ENCODE data around the gene MEGF6. TPM values are rescaled to one million over a fixed set of nuclear protein-coding genes. Genes with fewer than 3 reads are reported as not detected.

Gene MEGF6
- total and polyA plus RNA-seq, 2 donors = 9.6 to 35.2 TPM

DNA sequence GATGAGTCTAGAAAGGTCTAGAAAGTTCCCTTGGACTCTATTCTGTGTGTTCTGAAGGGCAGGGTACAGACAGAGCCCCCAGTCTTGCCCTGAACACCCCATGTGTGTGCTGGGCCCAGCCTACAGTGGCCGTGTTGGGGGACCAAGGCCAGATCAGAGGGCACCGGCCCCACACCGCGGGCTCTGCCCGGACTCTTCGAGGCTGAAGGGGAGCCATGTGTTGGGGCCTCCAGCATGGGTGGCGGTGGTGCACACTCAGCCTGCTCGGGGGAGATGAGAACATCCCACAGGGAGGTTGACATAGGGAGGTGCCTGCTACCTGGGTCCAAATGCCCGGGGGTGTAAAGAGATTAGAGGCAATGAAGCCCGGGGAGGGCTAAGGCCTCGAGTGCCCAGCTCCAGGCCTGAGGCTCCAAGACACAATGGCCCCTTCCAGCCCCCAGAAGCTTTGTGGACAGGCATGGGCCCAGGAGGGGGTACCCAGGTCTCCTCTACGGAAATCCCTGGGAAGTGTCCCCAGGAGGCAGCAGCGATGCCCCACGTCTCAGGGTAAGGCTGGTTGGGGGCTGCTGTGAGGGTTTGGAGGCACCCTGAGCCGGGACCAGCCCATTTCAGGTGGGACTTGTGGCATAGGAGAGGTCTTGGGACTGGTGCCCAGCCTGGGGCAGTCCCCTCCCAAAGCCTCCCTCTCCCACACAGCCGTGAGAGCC is 144.8 kb downstream of the MEGF6 start:
- WGBS = 96% methylated on average over 16 of the region's 16 CpGs
- Histone ChIP-seq H3K36me3 (ENCODE audit: control insufficient read depth in 2 of 2, insufficient read depth in 2 of 2, low read length in 1 of 2) (no peaks in the 10 kb centered on the region), H3K27ac (ENCODE audit: low read depth in 1 of 2, low read length in 1 of 2) (no peak overlapping the region), H3K4me3 (ENCODE audit: low read length in 2 of 2) (no peak overlapping the region), H3K9me3 (ENCODE audit: control insufficient read depth in 2 of 2, insufficient read depth in 1 of 2, low read length in 1 of 2) (no peaks in the 10 kb centered on the region), H3K27me3 (ENCODE audit: control insufficient read depth in 2 of 2, insufficient read depth in 1 of 2, low read length in 1 of 2) (no peaks in the 10 kb centered on the region), H3K4me1 (ENCODE audit: control insufficient read depth in 2 of 2, insufficient read depth in 2 of 2, low read length in 2 of 2) (peaks cover 0 to 9% of the 10 kb centered on the region in 2 donors)
- DNase-seq (ENCODE audit: low read depth in 6 of 9, low spot score in 9 of 9) = no peak

GRCh38 chr1:3465935-3466321 is 145.4 kb downstream of the MEGF6 start:
- Histone ChIP-seq H3K4me1 (ENCODE audit: control insufficient read depth in 2 of 2, insufficient read depth in 2 of 2, low read length in 2 of 2) (peaks cover 0 to 7% of the 10 kb centered on the region in 2 donors), H3K36me3 (ENCODE audit: control insufficient read depth in 2 of 2, insufficient read depth in 2 of 2, low read length in 1 of 2) (no peaks in the 10 kb centered on the region), H3K4me3 (ENCODE audit: low read length in 2 of 2) (no peak overlapping the region), H3K9me3 (ENCODE audit: control insufficient read depth in 2 of 2, insufficient read depth in 1 of 2, low read length in 1 of 2) (no peaks in the 10 kb centered on the region), H3K27me3 (ENCODE audit: control insufficient read depth in 2 of 2, insufficient read depth in 1 of 2, low read length in 1 of 2) (no peaks in the 10 kb centered on the region), H3K27ac (ENCODE audit: low read depth in 1 of 2, low read length in 1 of 2) (no peak overlapping the region)
- peak in 2 of 9 donors; percentile 21 to 25 for DNase-seq (ENCODE audit: low read depth in 6 of 9, low spot score in 9 of 9)
- 48% methylated on average over 17 of the region's 17 CpGs for WGBS

- 88% methylated on average over 28 of the region's 28 CpGs for WGBS
- no peak overlapping the region for H3K27ac ChIP-seq (ENCODE audit: low read depth in 1 of 2, low read length in 1 of 2)
- H3K9me3 ChIP-seq (ENCODE audit: control insufficient read depth in 2 of 2, insufficient read depth in 1 of 2, low read length in 1 of 2) = no peaks in the 10 kb centered on the region
- H3K36me3 ChIP-seq (ENCODE audit: control insufficient read depth in 2 of 2, insufficient read depth in 2 of 2, low read length in 1 of 2) = no peaks in the 10 kb centered on the region
- H3K4me1 ChIP-seq (ENCODE audit: control insufficient read depth in 2 of 2, insufficient read depth in 2 of 2, low read length in 2 of 2) = peaks cover 0 to 7% of the 10 kb centered on the region in 2 donors
- no peaks in the 10 kb centered on the region for H3K27me3 ChIP-seq (ENCODE audit: control insufficient read depth in 2 of 2, insufficient read depth in 1 of 2, low read length in 1 of 2)
- DNase-seq (ENCODE audit: low read depth in 6 of 9, low spot score in 9 of 9) = no peak
- H3K4me3 ChIP-seq (ENCODE audit: low read length in 2 of 2) = no peak overlapping the region
Observed at GRCh38 chr1:3465091-3465934, 146.0 kb downstream of the MEGF6 start.

- Histone ChIP-seq H3K4me3 (ENCODE audit: low read length in 2 of 2) (no peak overlapping the region), H3K27ac (ENCODE audit: low read depth in 1 of 2, low read length in 1 of 2) (no peak overlapping the region), H3K27me3 (ENCODE audit: control insufficient read depth in 2 of 2, insufficient read depth in 1 of 2, low read length in 1 of 2) (no peaks in the 10 kb centered on the region), H3K36me3 (ENCODE audit: control insufficient read depth in 2 of 2, insufficient read depth in 2 of 2, low read length in 1 of 2) (no peaks in the 10 kb centered on the region), H3K4me1 (ENCODE audit: control insufficient read depth in 2 of 2, insufficient read depth in 2 of 2, low read length in 2 of 2) (peaks cover 0 to 7% of the 10 kb centered on the region in 2 donors), H3K9me3 (ENCODE audit: control insufficient read depth in 2 of 2, insufficient read depth in 1 of 2, low read length in 1 of 2) (no peaks in the 10 kb centered on the region)
- no peak for DNase-seq (ENCODE audit: low read depth in 6 of 9, low spot score in 9 of 9)
- WGBS = 95% methylated on average over 11 of the region's 11 CpGs
Observed at GRCh38 chr1:3464649-3465025, 146.7 kb downstream of the MEGF6 start.

DNA sequence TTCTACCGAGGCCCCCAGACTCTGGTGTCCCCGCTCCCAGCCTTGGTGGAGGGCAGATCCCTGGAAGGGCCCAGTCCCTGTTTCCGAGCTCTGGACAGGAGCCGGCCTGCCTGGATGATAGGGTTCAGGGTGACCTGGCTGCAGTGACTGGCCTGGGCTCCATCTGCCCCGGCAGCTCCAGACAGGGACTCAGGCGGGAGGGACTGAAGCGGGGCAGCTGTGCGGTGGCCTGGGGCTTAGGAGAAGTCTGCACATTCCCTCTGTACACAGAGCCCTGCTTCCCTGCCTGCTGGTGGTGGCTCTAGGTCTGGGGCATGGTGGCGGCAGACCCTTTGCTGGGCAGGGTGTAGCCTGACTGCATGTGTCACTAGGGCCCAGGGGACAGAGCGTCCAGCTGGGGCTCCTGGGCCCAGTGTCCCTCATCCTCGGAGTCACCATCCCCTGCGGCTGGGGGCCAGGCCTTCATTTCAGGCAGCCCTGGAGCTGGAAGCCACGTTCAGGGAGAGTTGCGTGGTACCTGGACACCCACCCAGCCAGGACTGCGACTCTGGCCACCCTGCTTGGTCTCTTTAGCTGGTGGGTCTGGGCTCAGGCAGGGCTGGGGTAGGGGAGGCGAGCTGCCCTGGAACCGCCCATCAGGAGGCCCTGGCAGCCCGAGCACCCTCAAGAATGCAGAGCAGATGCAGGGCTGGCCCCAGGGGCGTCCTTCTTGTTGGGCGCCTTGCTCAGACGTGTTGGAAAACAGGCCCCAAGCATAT is 147.2 kb downstream of the MEGF6 start:
- WGBS = 95% methylated on average over 21 of the region's 21 CpGs

GRCh38 chr1:3463408-3463863 is 147.9 kb downstream of the MEGF6 start:
- Histone ChIP-seq H3K36me3 (ENCODE audit: control insufficient read depth in 2 of 2, insufficient read depth in 2 of 2, low read length in 1 of 2) (no peaks in the 10 kb centered on the region), H3K27me3 (ENCODE audit: control insufficient read depth in 2 of 2, insufficient read depth in 1 of 2, low read length in 1 of 2) (peaks cover 0 to under 1% of the 10 kb centered on the region in 2 donors), H3K27ac (ENCODE audit: low read depth in 1 of 2, low read length in 1 of 2) (no peak overlapping the region), H3K4me1 (ENCODE audit: control insufficient read depth in 2 of 2, insufficient read depth in 2 of 2, low read length in 2 of 2) (peaks cover 0 to 10% of the 10 kb centered on the region in 2 donors), H3K4me3 (ENCODE audit: low read length in 2 of 2) (no peak overlapping the region), H3K9me3 (ENCODE audit: control insufficient read depth in 2 of 2, insufficient read depth in 1 of 2, low read length in 1 of 2) (no peaks in the 10 kb centered on the region)
- 97% methylated on average over 20 of the region's 20 CpGs for WGBS
- no peak for DNase-seq (ENCODE audit: low read depth in 6 of 9, low spot score in 9 of 9)

More for the DNA sequence above, 147.2 kb downstream of the MEGF6 start:
- Histone ChIP-seq H3K27ac (ENCODE audit: low read depth in 1 of 2, low read length in 1 of 2) (no peak overlapping the region), H3K4me3 (ENCODE audit: low read length in 2 of 2) (no peak overlapping the region), H3K36me3 (ENCODE audit: control insufficient read depth in 2 of 2, insufficient read depth in 2 of 2, low read length in 1 of 2) (no peaks in the 10 kb centered on the region), H3K4me1 (ENCODE audit: control insufficient read depth in 2 of 2, insufficient read depth in 2 of 2, low read length in 2 of 2) (peaks cover 0 to 7% of the 10 kb centered on the region in 2 donors), H3K9me3 (ENCODE audit: control insufficient read depth in 2 of 2, insufficient read depth in 1 of 2, low read length in 1 of 2) (no peaks in the 10 kb centered on the region), H3K27me3 (ENCODE audit: control insufficient read depth in 2 of 2, insufficient read depth in 1 of 2, low read length in 1 of 2) (no peaks in the 10 kb centered on the region)
- no peak for DNase-seq (ENCODE audit: low read depth in 6 of 9, low spot score in 9 of 9)

- no peak overlapping the region for H3K4me3 ChIP-seq (ENCODE audit: low read length in 2 of 2)
- 98% methylated on average over 22 of the region's 22 CpGs for WGBS
- H3K9me3 ChIP-seq (ENCODE audit: control insufficient read depth in 2 of 2, insufficient read depth in 1 of 2, low read length in 1 of 2) = no peaks in the 10 kb centered on the region
- peaks cover 0 to 2% of the 10 kb centered on the region in 2 donors for H3K27me3 ChIP-seq (ENCODE audit: control insufficient read depth in 2 of 2, insufficient read depth in 1 of 2, low read length in 1 of 2)
- H3K27ac ChIP-seq (ENCODE audit: low read depth in 1 of 2, low read length in 1 of 2) = no peak overlapping the region
- no peak for DNase-seq (ENCODE audit: low read depth in 6 of 9, low spot score in 9 of 9)
- peaks cover 0 to 14% of the 10 kb centered on the region in 2 donors for H3K4me1 ChIP-seq (ENCODE audit: control insufficient read depth in 2 of 2, insufficient read depth in 2 of 2, low read length in 2 of 2)
- H3K36me3 ChIP-seq (ENCODE audit: control insufficient read depth in 2 of 2, insufficient read depth in 2 of 2, low read length in 1 of 2) = no peaks in the 10 kb centered on the region
Observed at GRCh38 chr1:3463013-3463385, 148.3 kb downstream of the MEGF6 start.

DNA sequence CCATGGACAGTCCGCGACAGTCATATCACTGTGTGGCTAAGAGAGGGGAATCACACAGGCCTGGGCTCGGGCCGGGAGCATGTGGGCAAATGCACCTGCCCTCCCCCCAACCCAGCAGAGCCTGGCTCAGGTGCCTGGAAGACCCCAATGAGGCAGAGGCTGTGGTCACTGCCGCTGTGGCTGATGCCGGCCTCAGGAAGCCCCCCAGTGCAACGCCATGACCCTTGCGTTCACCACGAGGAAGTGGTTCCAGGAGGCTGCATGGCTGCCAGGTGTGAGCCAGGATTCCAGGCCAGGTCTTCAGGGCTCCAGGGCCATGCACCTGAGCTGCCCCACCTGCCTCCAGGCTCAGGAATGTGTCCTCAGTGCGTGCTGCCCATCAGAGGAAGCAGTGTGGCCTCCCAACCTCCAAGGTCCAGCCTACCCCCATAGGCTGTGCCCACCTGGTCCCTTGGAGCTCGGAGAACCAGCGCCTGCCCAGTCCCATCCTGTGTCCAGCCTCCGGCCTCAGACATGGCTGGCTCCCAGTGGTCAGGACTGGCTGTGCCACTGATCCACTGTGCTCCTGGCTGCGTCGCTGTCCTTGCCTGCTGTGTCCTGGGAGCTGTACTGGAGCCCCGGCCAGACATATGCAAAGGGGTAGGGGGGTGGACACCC is 148.8 kb downstream of the MEGF6 start:
- DNase-seq (ENCODE audit: low read depth in 6 of 9, low spot score in 9 of 9) = no peak
- Histone ChIP-seq H3K27me3 (ENCODE audit: control insufficient read depth in 2 of 2, insufficient read depth in 1 of 2, low read length in 1 of 2) (peaks cover 0 to 2% of the 10 kb centered on the region in 2 donors), H3K27ac (ENCODE audit: low read depth in 1 of 2, low read length in 1 of 2) (no peak overlapping the region), H3K4me3 (ENCODE audit: low read length in 2 of 2) (no peak overlapping the region), H3K9me3 (ENCODE audit: control insufficient read depth in 2 of 2, insufficient read depth in 1 of 2, low read length in 1 of 2) (no peaks in the 10 kb centered on the region), H3K4me1 (ENCODE audit: control insufficient read depth in 2 of 2, insufficient read depth in 2 of 2, low read length in 2 of 2) (peaks cover 0 to 18% of the 10 kb centered on the region in 2 donors), H3K36me3 (ENCODE audit: control insufficient read depth in 2 of 2, insufficient read depth in 2 of 2, low read length in 1 of 2) (no peaks in the 10 kb centered on the region)
- 87% methylated on average over 16 of the region's 16 CpGs for WGBS

Data from thymus (tissue), 11 donors.